Stimulated activated CD4-positive, alpha-beta T cell treated with anti-CD3 and anti-CD28 coated beads, Interleukin-2, amount 100 ng/mL, for 48 hours (primary cell): ENCODE measurements around the gene CYSRT1.
A peak's percentile ranks its signal among the peaks of the same experiment; 100 is the strongest.

Experiments used
- DNase-seq, 2 donors: peaks; one replicate each; pipeline ENCODE4 v3.0.0-alpha.2; 2020

Gene CYSRT1

DNA sequence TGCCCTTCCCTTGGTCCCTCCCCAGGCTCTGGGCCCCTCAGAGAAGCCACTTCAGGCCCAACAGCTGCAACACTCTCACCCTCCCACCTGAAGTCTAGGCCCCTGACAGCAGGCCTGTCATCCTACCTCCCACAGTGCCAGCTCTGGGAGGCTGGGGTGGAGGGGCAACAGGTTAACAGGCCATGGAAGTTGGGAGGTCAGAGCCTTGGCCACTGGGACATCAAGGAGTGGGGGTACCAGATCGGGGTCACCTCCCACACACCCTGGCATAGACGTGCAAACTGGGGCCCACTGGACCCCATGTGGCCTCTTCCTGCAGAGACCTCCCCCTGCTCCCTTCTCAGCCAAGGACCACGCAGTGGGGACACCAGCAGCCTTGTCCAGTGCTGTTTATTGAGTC lies 33.7 kb upstream of the CYSRT1 start:
- no peak for DNase-seq

DNA sequence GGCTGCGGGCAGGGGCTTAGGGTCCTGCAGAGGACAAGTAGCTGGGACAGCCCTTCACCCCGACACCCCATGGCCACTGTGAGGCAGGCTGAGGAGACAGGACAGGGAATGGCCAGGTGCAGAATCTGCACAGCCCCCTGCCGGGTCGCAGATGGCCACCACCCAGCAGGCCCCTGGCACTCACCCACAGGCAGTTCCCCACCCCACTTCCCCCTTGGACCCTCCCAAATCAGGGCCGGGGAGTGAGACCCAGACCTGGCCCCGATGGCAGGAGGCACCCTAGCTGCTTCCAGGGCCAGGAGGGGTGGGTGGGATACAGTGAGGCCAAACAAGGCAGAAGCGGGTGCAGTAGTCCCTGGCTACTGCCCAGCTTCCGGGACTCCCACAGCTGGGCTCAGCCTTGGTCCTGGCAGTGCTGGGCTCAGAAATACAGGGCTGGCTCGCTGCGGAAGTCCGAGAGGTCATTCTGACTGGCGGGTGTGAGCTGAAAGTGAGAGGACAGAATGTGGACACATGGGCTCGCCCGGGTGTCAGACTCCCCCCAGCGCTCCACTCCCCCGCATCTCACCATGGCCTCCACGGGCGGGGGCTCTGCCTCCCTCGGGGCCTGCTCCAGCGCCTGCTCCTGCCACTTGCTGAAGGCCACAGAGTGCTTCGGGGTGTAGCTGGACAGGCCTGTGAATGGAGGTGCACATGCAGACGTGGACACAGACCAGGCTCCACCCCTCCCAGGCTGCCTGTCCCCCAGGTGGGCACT lies 33.1 kb upstream of the CYSRT1 start:
- DNase-seq = no peak

DNA sequence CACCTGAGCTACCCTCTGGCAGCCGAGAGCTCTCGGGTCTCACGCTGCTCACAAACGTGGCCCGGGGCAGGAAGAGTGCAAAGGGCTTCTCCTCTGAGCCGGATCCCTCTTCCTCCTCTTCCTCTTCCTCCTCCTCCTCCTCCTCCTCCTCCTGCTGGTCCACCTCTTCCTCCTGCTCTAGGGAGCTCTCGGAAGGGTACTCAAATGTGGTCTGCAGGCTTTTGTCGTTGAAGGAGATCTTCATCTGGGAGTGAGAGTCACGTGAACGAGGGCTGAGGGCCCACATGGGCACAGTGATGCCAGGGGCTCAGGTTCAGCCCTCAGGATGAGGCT lies 32.6 kb upstream of the CYSRT1 start:
- no peak for DNase-seq

DNA sequence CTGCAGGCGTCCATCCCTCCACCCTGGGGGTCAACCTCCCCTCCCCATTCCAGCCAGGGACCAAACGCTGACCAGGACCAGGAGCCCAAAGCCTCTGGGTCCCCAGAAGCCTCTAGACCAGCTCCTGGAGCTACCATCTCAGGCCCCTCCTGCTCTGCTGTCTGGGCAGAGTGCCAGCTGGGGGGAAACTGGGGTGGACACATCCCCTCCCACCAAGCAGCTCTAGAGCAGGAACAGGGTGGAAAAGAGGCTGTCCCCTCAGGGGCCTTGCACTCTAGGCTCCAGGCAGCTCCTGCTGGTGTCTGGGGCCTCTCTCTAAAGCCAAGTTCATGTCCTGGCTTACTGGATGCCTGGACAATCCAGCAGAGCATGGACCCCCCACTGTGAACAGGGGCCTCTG lies 32.1 kb upstream of the CYSRT1 start:
- no peak for DNase-seq

DNA sequence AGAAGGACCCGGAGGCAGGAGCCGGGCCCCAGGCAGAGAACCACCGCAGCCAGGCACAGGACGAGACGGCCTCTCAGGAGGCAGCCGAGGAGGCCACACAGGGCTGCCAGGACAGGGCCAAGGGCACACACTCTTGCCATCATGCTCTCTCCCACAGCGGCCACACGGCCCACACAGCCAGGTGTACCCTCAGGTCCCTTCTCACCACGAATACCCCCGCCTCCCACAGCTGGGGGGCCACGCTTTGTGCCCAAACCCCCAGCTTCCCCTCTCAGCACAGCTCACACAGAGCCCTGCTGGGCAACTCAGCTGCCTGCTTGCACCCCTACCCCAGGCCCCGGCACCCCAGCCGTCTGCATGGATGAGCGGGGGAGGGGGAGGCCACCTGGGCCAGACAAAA lies 31.2 kb upstream of the CYSRT1 start:
- no peak for DNase-seq

DNA sequence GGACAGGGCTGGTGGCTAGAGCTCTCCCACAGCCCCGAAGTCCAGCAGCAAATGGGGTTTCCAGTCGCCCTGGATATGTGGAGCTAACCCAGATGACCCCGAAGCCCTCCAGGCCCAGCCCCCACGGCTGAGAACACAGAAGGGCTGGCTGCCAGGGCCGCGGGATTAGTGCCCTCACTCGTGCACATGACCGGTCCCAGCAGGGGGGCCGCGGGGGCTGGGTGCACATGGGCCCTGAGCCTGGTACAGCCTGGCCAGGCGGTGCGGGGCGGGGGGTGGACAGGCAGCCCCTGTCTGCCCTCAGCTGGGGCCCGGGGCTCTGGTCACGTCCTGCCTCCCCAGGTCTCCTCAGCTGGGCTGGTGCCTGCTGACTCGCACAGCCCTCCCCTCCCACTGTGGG lies 30.6 kb upstream of the CYSRT1 start:
- no peak for DNase-seq

DNA sequence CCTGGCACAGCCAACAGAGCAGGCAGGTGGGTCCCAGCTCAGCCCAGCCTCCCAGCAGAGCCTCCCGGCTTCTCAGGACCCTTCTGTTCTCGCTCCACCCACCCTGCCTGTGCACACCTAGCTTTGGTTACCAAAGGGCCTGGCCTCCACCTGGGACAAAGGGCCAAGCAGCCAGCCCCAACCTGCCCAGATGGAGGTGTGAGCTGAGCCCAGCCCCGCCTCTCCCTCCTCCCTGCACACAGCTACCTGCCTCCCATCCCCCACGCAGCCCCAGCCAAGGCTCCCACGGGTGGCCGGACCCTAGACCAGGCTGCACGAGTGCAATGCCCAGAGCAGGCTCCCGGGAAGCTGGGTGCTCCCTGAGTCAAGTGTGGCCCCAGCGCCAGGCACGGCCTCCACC lies 30.1 kb upstream of the CYSRT1 start:
- DNase-seq = no peak

DNA sequence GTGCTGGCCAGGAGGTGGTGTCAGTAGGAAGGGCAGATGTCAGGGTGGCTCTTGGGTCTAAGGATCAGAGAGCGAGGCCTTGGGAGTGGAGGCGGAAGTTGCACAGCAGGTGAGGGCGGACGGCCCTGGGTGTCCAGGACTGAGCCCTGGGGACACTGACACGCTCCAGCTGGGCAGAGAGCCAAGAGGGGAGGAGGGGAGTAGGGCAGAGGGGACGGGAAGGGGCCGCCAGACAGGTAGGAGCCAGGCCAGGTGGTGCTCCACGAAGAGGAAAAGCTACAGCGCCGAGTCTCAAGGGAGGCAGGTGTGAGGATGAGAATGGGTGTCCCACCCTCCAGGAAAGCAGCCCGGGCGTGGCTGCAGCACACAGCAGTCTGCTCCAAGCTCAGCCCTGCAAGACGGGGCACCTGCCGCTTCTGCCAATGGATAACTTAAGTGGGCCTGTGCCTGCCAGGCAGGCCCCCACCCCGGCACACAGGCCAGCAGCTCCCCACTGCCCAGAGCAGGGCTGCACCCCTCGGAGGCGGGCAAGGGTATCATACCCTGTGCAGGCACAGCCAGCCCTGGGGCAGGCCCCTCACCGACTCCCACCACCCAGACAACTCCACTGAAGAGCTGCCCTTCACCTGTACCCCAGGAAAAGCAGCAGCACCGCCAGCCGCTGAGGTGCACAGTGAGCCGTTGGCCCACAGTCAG lies 29.3 kb upstream of the CYSRT1 start:
- no peak for DNase-seq

DNA sequence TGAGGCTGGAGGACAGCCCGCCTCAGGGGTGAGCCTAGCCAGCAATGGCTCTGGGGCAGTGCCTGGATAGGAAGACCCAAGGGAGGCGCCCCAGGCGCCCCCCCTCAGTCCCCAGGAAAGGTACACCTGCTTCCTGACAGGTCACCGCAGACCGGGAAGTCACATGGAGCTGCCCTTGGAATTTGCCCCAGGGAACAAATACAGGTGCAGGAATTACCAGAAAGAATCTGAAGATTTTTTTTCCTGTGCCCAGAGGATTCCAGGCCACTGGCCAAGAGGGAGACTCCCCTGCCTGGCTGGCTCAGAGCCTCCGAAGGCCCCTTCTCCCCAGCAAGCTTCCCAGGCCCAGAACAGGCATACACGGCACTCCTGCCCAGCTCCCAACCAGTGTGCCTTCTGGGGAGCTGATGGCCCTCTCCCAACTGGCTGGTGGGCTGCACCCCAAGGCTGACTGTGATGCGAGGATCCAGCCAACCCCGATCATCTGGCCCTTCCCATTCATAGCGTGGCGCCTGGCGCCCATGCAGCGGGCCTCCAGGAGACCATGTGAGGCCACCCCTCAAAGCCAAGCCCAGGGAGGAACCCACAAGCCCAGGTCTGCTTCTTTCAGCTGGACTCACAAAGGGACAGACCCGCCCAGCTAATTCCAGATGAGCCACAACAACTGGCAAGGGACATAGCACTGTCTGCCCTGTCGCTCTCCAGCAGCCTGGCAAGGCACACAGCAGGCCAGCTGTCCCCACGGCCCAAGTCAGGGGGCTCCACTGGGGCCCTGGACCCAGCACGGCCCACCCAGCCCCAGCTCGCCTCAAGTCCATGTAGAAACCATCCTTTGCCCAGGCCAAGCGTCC lies 26.7 kb upstream of the CYSRT1 start:
- DNase-seq = no peak

DNA sequence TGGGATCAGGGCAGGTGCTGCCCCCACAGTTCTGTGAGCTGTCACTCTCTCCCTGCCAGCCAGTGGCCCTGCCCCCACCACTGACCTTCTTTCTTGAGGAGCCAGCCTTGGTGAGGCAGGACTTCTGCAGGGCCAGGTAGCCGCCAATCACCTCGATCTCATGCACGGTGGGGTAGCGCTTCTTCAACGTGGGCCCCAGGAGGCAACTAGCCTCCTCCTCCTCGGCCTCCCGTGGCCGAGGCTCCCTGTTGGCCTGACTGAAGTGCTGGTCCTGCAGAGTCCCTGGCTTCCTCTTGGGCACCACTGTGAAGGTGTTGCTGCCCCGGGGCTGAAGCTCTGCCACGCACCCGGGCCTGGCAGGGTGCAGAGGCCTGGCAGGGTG lies 26.1 kb upstream of the CYSRT1 start:
- DNase-seq = no peak

DNA sequence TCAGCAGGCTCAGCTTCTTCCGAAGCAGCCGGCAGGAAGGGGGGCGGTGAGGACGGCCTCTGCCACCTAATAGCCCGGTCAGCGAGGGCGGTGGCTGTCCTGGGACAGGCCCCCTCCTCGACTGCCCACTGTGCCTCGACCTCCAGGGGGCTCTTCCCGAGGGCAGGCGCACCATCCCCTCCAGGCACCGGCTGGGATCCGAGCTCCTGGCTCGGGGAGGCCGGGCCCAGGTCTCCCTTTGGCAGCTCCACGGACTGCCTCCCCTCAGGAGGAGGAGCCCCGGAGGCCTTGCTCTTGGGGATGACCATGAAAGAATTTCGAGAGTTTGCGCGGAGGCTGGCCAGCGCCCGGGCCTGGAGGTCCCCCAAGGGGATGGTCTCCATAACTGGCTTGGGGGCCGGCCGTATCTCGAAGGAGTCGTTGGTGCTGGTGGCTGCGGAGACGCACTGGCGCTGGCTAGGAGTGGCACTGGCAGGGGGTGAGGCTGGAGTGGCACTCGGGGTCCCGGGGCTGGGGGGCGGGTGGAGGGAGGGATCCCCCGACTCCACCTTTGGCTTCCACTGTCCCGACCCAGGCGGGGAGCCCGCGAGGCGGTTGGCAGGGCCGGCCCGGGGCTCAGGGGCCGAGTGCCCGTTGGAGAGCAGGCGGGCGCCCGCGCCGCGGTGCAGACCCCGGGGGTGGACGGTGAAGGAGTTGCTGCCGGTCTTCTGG lies 25.4 kb upstream of the CYSRT1 start:
- DNase-seq = no peak

DNA sequence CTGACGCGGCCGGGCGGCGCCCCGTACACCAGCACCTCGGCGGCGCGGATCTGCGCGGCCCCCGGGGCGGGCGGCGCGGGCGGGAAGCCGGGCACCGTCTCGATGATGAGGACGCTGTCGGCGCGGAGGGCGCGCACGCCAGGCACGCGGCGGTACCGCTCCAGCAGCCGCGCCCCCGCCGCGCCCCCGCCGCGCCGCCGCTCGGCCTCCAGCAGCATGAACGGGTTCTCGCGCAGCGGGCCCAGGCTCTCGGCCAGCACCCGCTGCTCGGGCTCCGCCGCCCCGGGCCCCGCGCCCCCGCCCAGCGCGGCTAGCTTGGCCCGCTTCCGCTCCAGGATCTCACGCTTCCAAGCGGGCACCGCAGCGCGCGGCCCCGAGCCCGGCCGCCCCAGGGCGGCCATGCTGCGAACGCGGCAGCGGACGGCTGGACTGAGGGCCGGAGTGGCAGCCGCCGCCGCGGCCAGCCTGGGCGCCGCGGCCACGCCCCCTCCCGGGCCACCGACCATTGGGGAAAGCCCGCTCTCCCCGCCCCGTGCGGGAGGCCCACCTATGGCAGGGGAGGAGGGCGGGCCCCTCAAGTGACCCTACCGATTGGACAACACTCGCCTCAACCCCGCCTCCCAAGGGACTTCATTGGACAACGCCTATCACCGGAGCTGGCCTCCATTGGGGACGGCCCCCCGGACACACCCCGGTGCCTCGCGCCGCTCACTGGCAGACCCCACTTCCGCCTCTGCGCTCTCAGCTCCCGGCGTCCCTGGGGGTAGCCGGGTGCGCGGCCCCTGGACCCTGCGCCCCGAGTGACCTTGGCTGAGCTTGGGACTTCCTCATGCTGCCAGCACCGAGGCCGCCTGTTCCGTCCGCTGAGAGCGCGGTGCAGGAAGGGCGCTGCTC lies 24.4 kb upstream of the CYSRT1 start, which contains the start of gene TPRN:
Gene TPRN (minus strand): TSS at position 431 of the 894 bp plus-strand sequence. CDS start 30 bp downstream, at position 401.
- peak; percentile 93 to 97 for DNase-seq

DNA sequence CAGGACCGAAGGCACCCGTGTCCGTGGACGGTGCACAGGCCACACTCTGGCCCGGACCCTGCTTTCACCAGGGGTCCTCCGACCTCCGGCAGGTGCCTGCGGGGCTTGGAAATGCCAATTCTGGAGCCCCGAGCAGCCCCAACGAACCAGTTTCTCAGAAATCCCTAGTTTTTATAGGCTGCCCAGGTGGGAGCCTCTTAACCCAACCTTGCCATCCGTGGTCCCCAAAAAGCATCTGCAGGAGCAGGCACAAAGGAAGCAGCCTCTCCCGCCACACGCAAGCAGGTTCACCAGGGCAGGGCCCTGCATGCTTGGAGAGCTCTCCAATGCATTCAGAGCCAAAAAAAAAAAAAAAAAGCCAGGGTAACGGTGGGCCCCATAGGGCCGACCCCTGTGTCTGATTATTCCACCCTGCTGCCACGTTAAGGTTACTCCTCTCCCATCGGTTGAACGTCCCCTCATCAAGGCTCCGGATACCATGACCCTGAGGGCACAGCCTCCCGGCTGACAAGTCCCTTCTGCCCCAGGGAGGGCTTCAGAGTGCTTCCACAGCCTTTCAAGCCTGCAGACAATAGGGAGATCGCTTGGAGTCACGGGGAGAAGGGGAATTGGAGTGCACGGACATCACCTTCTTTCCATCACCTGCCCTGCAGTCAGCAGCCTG lies 23.6 kb upstream of the CYSRT1 start:
- no peak for DNase-seq

DNA sequence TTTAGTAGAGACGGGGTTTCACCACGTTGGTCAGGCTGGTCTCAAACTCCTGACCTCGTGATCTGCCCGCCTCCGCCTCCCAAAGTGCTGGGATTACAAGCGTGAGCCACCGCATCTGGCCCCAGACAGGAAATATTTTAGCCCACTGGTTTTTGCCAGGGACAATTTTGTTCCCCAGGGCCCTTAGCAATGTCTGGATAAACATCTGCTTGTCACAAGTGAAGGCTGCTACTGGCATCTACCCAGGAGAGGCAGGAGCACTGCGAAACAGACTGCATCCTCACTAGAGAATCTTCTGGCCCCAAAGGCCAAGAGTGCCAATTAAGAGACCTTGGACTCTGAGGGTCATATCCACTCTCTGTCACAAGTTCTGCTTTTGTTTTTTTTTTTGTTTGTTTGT lies 22.0 kb upstream of the CYSRT1 start:
- DNase-seq = no peak

DNA sequence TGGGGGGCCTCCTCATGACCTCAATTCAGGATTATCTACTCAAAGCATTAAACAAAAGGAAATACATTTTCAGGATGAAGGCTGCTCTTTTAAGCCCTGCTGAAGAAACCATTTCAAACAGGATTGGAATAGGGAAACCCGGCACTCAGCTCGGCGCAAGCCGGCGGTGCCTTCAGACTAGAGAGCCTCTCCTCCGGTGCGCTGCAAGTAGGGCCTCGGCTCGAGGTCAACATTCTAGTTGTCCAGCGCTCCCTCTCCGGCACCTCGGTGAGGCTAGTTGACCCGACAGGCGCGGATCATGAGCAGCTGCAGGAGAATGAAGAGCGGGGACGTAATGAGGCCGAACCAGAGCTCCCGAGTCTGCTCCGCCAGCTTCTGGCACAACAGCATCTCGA lies 20.2 kb upstream of the CYSRT1 start:
- no peak for DNase-seq

DNA sequence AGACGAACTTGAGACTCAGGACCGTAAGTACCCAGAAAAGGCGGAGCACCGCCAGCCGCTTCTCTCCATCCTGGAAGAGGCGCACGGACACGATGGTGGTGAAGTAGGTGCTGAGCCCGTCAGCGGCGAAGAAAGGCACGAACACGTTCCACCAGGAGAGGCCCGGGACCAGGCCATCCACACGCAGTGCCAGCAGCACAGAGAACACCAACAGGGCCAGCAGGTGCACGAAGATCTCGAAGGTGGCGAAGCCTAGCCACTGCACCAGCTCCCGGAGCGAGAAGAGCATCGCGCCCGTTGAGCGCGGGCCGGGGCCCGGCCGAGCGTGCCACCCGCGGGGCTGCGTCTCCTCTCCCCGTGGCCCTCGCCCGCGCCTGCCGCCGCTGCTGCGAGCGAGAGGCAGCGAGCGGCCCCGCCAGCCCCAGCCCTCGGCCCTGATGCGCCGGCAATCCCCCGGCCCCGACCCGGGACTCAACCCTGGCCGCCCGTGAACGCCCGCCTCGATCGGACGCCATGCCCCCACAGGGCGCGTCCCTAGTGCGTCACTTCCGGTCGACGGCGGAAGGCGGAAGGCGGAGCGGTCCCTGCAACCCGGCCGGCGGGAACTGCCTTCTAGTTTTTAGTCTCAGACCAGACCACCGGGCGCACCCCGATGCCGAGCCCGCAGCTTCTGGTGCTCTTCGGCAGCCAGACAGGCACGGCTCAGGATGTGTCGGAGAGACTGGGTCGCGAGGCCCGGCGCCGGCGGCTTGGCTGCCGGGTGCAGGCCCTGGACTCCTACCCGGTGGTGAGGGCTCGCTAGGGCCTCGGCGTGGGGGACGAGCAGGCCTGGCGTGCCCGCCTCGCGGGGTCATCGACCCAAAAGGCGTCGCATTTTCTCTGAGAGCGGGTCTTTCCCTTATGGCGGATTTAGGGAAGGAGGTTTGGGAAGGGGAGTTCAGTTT lies 19.6 kb upstream of the CYSRT1 start, which contains the start of the genes NDOR1 and TMEM203:
Gene NDOR1 (plus strand): TSS at position 575 of the 944 bp plus-strand sequence. CDS start 78 bp downstream, at position 653.
Gene TMEM203 (minus strand): TSS at position 523 of the 944 bp plus-strand sequence. CDS start 234 bp downstream, at position 289.
- DNase-seq = peak; percentile 93 to 95

DNA sequence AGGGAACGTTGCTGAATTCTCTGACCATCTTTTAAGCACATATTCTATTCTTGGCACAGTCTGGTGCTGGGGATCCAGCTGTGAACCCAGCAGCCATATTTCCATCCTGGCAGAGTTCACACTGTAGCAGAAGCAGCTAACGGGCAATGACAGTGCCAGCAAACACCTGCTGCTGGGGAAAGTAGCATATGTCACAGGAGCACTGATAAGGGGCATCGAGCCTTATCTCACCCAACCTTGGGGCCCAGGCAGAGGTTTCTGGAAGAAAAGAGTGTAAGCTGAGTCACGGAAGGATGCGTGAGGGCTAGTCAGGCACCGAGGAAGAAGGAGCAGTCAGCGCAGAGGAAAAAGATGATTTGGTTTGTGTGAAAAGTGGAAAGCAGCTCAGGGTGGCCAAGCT lies 18.4 kb upstream of the CYSRT1 start:
- no peak for DNase-seq

DNA sequence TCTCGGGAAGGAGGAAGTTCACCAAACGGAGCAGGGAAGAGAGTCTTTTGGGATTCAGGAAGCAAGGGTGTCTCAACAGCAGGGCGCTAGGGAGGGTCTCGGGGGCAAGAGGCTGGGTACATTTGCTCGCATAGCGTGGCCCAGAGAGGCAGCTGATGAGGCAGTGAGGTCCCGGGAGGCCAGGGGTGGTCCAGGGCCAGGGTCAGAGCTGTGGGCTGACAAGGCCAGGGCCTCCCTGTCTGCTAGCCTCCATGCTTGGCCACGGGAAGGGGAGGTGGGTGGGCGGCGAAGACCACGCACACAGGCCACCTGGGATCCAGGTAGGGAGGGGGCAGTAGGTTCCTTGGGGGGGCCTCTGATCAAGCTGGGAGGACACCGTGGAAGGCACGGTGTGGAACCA lies 13.4 kb upstream of the CYSRT1 start:
- DNase-seq = no peak

DNA sequence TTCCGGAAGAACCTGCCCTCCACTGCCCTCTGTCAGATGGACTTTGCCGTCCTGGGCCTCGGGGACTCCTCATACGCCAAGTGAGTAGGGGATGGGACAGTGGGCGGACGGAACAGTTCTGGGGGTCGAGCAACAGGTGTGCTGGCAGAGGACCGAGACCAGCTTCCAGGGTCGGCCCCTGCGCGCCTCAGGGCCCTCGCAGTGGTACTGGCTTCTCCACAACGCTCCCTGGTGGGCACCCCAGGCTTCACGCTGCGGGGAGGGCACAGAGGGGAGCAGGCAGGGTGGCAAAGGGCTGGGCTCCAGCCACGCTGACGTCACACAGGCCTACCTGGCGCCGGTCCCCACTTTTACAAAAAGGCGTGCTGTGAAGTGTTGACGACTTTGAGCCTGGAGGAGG lies 12.5 kb upstream of the CYSRT1 start:
- DNase-seq = no peak
